Germinal center (tissue), 1 donor: ENCODE measurements around the gene ST14.
A peak's percentile ranks its signal among the peaks of the same experiment; 100 is the strongest.
"Not testable (repeated sequence)": the region's sequence is repeated elsewhere in the genome, so short reads cannot be mapped to it uniquely, and the experiment has no call there.

Experiments
- DNase-seq: peaks from one replicate; pipeline ENCODE4 v3.0.0; 2012; ENCODE audit warnings: mixed read lengths, low spot score

Gene ST14

GRCh38 chr11:130189492-130190210, 30.1 kb downstream of the ST14 start:
- DNase-seq = no peak

DNA sequence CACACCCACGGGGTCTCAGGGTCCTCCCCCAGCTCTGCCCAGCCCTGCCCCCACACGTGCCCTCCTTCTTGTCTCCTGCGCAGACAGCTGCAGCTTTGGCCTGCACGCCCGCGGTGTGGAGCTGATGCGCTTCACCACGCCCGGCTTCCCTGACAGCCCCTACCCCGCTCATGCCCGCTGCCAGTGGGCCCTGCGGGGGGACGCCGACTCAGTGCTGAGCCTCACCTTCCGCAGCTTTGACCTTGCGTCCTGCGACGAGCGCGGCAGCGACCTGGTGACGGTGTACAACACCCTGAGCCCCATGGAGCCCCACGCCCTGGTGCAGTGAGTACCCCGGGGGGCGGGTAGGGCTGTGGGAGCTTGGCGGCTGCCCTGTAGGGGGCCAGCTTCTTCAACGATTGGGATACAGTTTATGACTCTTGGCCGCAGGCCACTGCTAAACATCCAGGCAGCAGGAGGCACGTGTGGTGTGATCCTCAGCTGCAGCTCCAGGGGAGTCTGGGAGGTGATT, 30.8 kb downstream of the ST14 start:
- DNase-seq = no peak

GRCh38 chr11:130191896-130192295, 32.3 kb downstream of the ST14 start:
- DNase-seq = no peak

DNA sequence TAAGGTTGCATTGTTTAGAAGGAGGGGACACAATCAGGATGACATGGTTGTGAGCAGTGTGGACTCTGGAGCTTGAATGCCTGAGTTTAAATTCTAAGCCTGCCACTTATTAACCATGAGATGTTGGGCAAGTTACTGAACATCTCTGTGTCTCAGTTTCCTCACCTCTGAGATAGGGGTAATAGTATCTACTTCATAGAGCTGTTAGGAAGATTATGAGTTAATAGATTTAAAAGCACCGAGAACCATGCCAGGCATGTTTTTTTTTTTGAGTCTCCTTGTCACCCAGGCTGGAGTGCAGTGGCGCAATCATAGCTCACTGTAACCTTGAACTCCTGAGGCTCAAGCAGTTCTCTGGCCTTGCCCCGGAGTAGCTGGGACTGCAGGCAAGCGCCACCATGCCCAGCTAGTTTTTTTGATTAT, 33.3 kb downstream of the ST14 start:
- DNase-seq = no peak

- not testable (repeated sequence) for DNase-seq
Observed at GRCh38 chr11:130193551-130193950, 34.0 kb downstream of the ST14 start.

DNA sequence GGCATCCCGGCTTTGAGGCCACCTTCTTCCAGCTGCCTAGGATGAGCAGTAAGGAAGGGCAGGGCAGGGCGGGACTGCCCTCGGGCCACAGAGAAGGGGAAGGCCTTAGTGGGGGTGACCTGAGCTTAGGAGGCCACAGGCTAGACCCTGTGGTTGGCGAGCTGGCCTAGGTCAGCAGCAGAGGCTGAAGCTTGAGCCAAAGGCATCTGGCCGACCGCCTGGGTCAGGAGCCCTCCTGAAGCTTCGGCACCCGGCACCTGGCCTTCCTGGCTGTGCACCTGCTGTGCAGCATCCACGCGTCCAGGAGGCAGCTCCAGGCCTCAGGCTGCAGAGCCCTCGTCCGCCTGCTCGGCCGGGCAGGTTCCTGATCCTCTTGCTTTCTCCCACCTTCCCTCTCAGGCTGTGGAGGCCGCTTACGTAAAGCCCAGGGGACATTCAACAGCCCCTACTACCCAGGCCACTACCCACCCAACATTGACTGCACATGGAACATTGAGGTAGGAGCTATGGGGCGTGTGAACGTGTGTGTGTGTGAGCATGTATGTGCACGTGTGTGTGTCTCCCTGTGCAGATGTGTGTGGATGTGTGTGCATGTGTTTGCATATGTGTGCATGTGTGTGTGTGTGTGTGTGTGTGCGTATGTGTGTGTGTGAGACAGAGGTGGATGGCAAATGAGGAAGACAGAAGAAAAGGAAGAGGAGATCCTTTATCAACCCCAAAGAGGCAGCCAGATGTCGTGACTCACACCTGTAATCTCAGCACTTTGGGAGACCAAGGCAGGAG, 34.9 kb downstream of the ST14 start:
- DNase-seq = no peak

DNA sequence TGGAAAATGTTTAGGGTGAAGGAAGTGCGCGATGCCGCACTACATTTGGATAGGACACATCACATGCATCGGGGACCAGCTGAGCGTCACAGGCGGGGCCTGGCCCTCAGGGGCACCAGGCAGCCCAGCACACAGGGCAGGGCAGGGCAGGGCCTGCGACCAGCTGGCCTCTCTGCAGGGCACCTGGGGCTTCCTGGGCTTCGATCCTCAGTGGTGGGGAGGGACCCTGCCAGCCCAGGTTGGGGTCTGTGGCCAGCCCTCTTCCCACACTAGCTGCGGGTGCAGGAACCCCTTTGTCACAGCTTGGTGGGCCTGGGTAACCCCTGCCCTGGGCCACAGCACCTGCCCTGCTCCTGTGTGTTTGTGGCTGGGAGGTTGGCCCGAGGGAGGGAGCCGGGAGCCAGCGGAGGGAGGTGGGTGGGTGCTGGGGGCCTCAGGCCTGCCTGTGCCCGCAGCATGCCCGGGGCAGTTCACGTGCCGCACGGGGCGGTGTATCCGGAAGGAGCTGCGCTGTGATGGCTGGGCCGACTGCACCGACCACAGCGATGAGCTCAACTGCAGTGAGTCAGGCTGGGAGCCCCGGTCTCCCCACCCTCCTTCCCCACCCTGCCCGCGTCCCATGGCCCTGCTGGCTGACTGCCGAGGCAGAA, 37.9 kb downstream of the ST14 start:
- no peak for DNase-seq

GRCh38 chr11:130198292-130198691, 38.7 kb downstream of the ST14 start:
- DNase-seq = no peak

DNA sequence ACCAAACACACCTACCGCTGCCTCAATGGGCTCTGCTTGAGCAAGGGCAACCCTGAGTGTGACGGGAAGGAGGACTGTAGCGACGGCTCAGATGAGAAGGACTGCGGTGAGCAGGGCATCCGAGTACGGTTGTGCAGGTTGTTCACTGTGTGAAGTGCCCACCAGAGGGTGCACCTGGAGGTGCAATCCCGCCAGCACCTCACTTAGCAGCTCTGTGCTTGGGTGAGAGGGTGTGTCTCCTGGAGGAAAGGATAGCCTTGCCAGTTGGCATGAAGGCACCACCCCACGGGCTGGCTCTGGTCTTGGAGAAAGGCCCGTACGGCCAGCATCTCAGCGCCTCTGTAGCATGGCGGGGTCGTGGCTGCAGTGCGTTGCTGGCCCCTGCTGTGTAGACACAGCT, 39.4 kb downstream of the ST14 start:
- DNase-seq = no peak

DNA sequence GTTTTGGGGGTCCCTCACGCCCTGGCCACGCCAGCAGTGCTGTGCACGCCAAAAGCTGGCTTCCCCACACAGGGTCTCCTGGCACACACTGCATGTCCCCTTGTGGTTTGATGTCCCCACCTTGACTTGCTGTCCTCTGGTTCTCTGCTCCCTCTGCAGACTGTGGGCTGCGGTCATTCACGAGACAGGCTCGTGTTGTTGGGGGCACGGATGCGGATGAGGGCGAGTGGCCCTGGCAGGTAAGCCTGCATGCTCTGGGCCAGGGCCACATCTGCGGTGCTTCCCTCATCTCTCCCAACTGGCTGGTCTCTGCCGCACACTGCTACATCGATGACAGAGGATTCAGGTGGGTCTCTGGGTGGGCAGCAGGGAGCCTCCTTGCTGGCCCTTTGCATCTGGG, 40.2 kb downstream of the ST14 start:
- DNase-seq = no peak

GRCh38 chr11:130201026-130201425, 41.4 kb downstream of the ST14 start:
- no peak for DNase-seq

DNA sequence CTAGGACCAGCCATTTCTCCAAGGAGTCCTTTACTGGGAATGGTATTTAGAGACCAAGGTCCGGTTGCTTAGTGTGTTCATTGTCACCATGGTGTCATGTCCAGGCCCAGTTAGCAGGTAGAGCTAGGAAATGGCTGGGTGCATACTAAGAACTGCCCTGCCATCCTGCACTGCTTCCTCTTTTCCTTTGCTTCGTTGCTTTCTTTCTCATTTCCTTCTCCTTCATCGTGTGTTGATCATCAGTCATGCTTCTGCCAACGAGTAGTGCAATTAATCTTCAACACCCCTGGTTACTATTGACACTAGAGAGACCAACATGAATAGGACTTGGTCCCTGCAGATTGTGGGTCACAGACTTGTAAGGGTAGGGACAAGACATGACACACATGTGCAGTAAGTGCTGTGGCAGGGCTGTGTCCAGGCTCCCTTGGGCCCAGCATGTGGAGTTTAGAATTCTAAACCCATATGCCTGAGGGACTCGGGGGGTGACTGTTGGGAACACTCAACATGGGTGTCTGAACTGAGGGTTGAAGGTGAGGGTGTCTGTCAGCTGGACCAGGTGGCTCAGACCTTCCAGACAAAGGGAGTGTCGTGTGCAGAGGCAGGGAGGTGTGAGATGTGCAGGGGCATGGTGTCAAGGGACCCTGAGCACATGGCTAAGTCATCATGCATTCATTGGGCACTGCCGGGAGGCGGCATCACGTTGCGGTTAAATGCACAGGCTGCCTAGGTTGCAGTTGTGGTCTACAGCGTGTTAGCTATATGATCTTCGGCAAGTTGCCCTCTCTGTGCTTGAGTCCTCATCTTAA, 42.6 kb downstream of the ST14 start:
- DNase-seq = peak; percentile 40

GRCh38 chr11:130202818-130203689, 43.5 kb downstream of the ST14 start:
- DNase-seq = no peak

GRCh38 chr11:130203766-130204702, 44.5 kb downstream of the ST14 start:
- DNase-seq = no peak

DNA sequence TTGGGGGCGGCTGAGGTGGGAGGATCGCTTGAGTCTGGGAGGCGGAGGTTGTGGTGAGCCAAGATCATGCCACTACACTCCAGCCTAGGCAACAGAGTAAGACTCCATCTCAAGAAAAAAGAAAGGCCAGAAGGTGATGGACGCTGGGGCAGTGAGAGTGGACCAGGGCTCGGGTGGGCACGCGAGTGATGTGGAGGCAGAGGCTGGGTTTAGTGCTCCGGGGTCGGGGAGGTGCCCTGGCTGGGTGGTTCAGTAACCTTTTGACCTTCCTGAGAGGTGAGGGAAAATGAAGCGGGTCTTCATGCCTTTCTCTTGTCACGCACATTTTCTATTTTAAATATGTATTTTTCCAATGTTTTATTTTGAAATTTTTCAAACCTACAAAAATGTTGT, 45.1 kb downstream of the ST14 start:
- DNase-seq = no peak

DNA sequence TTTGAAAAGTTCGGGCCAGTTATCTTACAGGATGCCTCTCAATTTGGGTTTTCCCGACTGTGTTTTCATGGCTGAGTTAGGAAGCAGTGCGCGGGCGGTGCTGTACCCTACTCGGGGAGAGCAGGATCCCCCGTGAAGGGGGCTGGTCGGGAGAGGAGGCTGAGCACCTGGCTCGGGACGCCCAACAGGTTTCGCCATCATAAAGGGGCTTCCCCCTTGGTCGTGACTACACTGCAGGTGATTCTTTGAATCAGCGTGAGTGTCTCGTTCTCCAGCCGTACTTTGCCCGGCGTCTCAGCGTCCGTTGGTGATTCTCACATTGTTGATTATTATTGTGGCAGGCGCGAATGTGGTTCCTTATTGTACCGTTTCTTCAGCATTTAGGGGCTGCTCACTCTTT, 46.6 kb downstream of the ST14 start:
- DNase-seq = no peak

DNA sequence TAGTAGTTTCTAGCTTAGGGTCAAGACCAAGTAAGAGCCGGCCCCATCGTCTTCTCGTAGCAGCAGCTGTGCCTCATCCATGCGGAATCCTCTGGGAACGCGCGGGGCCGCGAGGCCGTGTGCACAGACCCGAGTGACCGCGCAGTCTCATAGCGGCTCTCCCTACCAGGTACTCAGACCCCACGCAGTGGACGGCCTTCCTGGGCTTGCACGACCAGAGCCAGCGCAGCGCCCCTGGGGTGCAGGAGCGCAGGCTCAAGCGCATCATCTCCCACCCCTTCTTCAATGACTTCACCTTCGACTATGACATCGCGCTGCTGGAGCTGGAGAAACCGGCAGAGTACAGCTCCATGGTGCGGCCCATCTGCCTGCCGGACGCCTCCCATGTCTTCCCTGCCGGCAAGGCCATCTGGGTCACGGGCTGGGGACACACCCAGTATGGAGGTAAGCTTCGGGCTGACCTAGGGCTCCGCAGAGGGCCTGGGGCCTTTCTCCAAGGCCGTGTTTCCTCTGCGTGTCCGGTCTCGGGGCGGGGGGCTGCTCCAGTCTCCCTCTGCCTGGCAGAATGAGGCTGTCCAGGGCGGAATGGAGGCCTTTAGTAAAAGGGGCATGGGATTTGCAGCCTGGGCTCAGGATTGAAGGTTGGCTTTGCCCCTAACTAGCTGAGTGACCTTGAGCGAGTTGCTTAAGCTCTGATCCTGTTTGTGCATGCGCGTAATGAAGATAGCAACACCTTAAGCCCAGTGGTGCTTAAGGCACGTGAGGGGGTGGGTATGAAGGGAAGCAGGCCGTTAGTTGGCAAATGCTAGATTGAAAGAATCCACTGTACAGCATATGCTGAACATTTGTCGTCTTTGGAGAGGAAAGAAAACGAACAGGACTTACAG, 48.9 kb downstream of the ST14 start:
- no peak for DNase-seq

DNA sequence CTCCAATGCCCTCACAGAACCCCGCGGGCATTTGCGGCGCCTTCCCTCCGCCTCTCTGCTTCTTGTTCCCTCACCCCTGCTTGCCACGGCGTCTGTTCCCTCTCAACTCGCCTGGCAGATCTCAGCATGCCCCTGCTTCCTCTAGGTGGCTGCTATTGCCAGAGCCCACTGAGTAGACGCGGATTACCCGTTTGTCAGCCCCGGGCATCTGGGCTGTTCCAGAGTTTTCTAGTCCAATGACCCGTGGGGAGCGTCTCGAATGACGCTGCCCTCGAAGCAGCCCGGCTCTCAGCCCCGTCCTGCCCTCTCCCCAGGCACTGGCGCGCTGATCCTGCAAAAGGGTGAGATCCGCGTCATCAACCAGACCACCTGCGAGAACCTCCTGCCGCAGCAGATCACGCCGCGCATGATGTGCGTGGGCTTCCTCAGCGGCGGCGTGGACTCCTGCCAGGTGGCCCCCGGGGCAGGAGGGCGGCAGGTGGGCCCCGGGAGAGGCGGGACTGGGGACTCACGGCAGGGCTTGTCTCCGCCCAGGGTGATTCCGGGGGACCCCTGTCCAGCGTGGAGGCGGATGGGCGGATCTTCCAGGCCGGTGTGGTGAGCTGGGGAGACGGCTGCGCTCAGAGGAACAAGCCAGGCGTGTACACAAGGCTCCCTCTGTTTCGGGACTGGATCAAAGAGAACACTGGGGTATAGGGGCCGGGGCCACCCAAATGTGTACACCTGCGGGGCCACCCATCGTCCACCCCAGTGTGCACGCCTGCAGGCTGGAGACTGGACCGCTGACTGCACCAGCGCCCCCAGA, 49.7 kb downstream of the ST14 start:
- no peak for DNase-seq
